ENCODE data around the gene CD47.

Gene CD47

DNA sequence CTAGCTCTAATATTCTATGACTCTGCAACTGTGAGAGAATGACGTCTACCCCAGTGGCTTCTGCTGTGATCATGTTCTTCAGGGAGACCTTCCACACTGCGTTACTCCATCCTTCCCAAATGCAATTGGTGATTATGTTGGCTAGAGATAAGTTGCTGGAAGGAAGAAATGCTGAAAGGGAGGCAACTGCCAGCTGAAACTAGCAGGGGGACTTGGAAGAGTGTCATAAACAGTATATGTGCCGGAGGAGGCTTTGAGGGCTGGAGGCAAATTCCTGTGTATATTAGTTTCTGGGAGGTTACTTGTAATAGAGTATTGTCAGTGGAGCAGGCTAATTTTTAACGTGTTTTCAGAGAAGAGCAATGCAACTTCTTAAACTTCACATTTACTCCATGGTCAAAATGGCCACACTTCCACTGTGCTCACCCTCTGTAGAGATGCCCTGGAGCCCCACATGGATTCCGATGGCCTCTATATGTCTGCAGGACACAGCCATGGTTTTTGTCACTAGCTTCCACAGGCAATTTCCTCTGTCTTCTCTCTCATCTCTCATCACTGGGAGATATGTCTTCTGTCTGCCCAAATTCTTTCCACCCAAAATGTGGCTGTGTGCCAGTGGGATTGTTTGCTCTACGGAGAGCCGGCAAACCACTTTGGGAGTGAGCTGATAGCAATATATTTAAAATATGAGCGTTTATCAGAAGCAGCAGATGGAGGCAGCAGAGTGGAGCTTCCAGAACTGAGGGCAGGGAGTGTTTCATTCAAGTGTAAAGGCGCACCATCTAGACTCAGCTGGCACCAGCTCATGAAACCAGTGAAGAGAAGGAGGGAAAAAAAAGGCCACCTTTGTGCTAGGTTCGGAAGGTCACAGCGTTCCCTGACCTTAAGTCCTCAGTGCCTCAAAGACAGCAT lies 13.3 kb upstream of the CD47 start:
- TF ChIP-seq FOXP2 (optimal IDR thresholded peaks at IDR 0.05; ENCODE audit: borderline replicate concordance, extremely low read depth, extremely low read length, insufficient read depth) (no peak), TAF1 (IDR thresholded peaks at IDR 0.05; ENCODE audit: borderline replicate concordance, insufficient read depth, low read length) (no peak), POLR2AphosphoS5 (IDR thresholded peaks at IDR 0.05; ENCODE audit: low read depth, low read length) (no peak), SIN3A (IDR thresholded peaks at IDR 0.05; ENCODE audit: borderline replicate concordance, insufficient read depth, low read length) (no peak)
- TF ChIP-seq, protein P1, sequence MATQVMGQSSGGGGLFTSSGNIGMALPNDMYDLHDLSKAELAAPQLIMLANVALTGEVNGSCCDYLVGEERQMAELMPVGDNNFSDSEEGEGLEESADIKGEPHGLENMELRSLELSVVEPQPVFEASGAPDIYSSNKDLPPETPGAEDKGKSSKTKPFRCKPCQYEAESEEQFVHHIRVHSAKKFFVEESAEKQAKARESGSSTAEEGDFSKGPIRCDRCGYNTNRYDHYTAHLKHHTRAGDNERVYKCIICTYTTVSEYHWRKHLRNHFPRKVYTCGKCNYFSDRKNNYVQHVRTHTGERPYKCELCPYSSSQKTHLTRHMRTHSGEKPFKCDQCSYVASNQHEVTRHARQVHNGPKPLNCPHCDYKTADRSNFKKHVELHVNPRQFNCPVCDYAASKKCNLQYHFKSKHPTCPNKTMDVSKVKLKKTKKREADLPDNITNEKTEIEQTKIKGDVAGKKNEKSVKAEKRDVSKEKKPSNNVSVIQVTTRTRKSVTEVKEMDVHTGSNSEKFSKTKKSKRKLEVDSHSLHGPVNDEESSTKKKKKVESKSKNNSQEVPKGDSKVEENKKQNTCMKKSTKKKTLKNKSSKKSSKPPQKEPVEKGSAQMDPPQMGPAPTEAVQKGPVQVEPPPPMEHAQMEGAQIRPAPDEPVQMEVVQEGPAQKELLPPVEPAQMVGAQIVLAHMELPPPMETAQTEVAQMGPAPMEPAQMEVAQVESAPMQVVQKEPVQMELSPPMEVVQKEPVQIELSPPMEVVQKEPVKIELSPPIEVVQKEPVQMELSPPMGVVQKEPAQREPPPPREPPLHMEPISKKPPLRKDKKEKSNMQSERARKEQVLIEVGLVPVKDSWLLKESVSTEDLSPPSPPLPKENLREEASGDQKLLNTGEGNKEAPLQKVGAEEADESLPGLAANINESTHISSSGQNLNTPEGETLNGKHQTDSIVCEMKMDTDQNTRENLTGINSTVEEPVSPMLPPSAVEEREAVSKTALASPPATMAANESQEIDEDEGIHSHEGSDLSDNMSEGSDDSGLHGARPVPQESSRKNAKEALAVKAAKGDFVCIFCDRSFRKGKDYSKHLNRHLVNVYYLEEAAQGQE (IDR thresholded peaks at IDR 0.05; ENCODE audit: insufficient read depth in 1 of 2, low read depth in 2 of 2, low read length in 2 of 2), result no peak

DNA sequence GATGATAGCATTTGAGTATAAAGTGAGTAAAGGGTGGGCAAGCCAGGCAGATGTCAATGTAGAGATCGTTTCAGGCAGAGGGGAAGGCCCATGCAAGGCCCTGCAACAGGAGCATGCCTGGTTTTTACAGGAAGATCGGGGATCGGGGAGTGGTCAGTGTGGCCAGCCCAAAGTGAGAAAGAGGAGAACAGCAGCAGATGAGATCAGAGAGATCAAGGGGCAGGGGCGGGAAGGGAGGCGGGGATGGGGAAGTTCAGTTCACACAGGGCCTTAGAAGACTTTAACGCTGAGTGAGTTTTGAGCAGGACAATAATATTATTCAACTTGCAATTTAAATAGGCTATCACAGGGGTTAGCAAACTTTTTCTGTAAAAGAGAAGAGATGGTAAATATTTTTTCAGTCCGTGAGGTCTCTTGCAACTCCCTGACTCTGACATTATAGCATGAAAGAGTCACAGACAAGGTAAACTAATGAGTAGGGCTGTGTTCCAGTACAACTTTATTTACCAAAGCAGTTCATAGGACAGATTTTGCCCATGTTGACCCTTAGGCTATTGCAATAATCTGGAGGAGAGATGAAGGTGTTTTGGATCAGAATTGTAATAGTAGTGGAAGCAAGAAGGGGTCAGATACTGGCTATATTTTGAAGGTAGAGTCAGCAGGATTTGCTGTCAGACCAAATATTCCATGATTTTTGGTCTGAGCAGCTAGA lies 12.4 kb upstream of the CD47 start:
- TF ChIP-seq TAF1 (IDR thresholded peaks at IDR 0.05; ENCODE audit: borderline replicate concordance, insufficient read depth, low read length) (no peak), FOXP2 (optimal IDR thresholded peaks at IDR 0.05; ENCODE audit: borderline replicate concordance, extremely low read depth, extremely low read length, insufficient read depth) (no peak)
- TF ChIP-seq, protein P1 (IDR thresholded peaks at IDR 0.05; ENCODE audit: insufficient read depth in 1 of 2, low read depth in 2 of 2, low read length in 2 of 2), result no peak

GRCh38 chr3:108102420-108103039 lies 11.7 kb upstream of the CD47 start:
- TF ChIP-seq SIN3A (IDR thresholded peaks at IDR 0.05; ENCODE audit: borderline replicate concordance, insufficient read depth, low read length), result no peak
- no peak for TF ChIP-seq POLR2AphosphoS5 (IDR thresholded peaks at IDR 0.05; ENCODE audit: low read depth, low read length)
- no peak for TF ChIP-seq TAF1 (IDR thresholded peaks at IDR 0.05; ENCODE audit: borderline replicate concordance, insufficient read depth, low read length)
- TF ChIP-seq, protein P1 (IDR thresholded peaks at IDR 0.05; ENCODE audit: insufficient read depth in 1 of 2, low read depth in 2 of 2, low read length in 2 of 2), result no peak
- TF ChIP-seq FOXP2 (optimal IDR thresholded peaks at IDR 0.05; ENCODE audit: borderline replicate concordance, extremely low read depth, extremely low read length, insufficient read depth), result no peak

DNA sequence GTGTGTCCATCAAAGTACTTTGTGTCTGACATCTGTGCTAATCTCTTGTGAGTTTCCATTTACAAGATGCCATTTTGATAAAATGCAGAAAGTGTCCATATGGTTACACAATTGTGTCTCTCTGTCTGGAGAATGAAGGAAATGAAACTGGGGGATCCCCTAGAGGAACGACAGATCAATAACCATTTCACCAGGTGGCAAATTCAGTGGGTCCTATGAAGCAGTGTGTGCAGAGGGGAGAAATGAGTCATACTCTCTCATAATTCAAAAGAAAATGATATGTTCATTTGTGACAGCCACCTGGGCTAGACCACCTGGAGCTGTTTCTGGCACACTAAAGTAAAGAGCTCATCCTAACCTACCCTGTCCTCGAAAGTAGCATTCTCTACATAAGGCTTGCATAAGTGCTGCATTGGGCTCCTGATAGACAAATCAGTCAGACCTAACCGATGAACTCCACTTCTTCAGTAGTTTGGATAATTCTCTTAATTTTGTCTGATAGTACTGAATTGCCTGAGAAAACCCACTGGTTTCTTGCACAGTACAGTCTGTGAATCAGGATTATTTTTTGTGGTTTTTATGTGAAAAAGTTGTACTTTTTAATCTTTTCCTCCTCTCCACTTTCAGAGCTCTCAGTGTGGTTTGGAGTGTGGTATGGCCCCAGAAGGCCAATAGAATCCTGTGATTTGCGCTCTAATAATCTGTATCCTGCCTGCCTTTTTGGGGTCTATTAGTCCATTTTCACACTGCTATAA lies 10.3 kb upstream of the CD47 start:
- TF ChIP-seq TAF1 (IDR thresholded peaks at IDR 0.05; ENCODE audit: borderline replicate concordance, insufficient read depth, low read length), result no peak
- TF ChIP-seq POLR2AphosphoS5 (IDR thresholded peaks at IDR 0.05; ENCODE audit: low read depth, low read length), result no peak
- TF ChIP-seq, protein P1 (IDR thresholded peaks at IDR 0.05; ENCODE audit: insufficient read depth in 1 of 2, low read depth in 2 of 2, low read length in 2 of 2), result no peak
- no peak for TF ChIP-seq FOXP2 (optimal IDR thresholded peaks at IDR 0.05; ENCODE audit: borderline replicate concordance, extremely low read depth, extremely low read length, insufficient read depth)
- TF ChIP-seq SIN3A (IDR thresholded peaks at IDR 0.05; ENCODE audit: borderline replicate concordance, insufficient read depth, low read length), result no peak
